C4-2B (cell line): ENCODE data around the gene CD99L2.

Experiments
- ZFX ChIP-seq: fragments of 450-650 bp; IDR thresholded peaks from 2 replicates; pipeline ENCODE4 v1.6.1; 2017
- TF ChIP-seq, protein P1 (sequence below): fragments of 450-650 bp; conservative IDR thresholded peaks from 2 replicates; pipeline ENCODE4 v1.5.1; 2017; ENCODE audit warnings: mild to moderate bottlenecking

DNA sequence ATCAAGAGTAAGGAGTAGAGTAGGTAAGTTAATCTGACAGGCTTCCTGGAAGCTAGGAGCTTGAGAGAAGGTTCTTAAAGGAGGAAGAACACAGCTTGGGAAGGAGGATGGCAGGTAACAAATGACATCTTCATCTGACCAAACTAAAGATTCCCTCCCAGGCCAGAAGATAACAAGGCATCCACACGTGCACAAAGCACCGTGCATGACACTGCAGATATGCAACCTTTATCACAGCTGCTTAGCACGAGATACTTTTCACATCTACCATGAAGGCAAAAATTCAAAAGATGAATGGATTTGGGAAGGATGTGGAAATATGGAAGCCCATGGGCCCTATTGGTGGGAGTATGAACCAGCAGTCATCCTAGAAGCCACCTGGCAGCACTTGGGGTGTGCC is 34.3 kb downstream of the CD99L2 start:
- TF ChIP-seq, protein P1, sequence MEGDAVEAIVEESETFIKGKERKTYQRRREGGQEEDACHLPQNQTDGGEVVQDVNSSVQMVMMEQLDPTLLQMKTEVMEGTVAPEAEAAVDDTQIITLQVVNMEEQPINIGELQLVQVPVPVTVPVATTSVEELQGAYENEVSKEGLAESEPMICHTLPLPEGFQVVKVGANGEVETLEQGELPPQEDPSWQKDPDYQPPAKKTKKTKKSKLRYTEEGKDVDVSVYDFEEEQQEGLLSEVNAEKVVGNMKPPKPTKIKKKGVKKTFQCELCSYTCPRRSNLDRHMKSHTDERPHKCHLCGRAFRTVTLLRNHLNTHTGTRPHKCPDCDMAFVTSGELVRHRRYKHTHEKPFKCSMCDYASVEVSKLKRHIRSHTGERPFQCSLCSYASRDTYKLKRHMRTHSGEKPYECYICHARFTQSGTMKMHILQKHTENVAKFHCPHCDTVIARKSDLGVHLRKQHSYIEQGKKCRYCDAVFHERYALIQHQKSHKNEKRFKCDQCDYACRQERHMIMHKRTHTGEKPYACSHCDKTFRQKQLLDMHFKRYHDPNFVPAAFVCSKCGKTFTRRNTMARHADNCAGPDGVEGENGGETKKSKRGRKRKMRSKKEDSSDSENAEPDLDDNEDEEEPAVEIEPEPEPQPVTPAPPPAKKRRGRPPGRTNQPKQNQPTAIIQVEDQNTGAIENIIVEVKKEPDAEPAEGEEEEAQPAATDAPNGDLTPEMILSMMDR, result no peak
- no peak for TF ChIP-seq ZFX
